Measurements from ENCODE around the gene ETNK2.
A peak's percentile ranks its signal among the peaks of the same experiment; 100 is the strongest.

Gene ETNK2

GRCh38 chr1:204146309-204146708 lies 5.5 kb downstream of the ETNK2 start:
- no peak for FAIRE-seq

GRCh38 chr1:204145033-204145504 lies 6.8 kb downstream of the ETNK2 start:
- no peak for FAIRE-seq

GRCh38 chr1:204143276-204144041 lies 8.4 kb downstream of the ETNK2 start:
- no peak for FAIRE-seq

GRCh38 chr1:204142032-204142974 lies 9.5 kb downstream of the ETNK2 start:
- no peak for FAIRE-seq

GRCh38 chr1:204141131-204141530 lies 10.7 kb downstream of the ETNK2 start:
- no peak for FAIRE-seq

- FAIRE-seq = no peak
These were observed 11.9 kb downstream of the ETNK2 start for GRCh38 chr1:204139952-204140351.

- FAIRE-seq = no peak
These were observed 12.8 kb downstream of the ETNK2 start for GRCh38 chr1:204139088-204139487.

GRCh38 chr1:204136814-204137213 lies 15.0 kb downstream of the ETNK2 start:
- no peak for FAIRE-seq

- FAIRE-seq = no peak
These were observed 17.7 kb downstream of the ETNK2 start for GRCh38 chr1:204134103-204134502.

- FAIRE-seq = no peak
These were observed 19.1 kb downstream of the ETNK2 start for GRCh38 chr1:204132718-204133117.

GRCh38 chr1:204131978-204132377 lies 19.9 kb downstream of the ETNK2 start:
- no peak for FAIRE-seq

- FAIRE-seq = peak; percentile 88
These were observed 20.6 kb downstream of the ETNK2 start for GRCh38 chr1:204130981-204131892.

- FAIRE-seq = peak; percentile 98
These were observed 21.7 kb downstream of the ETNK2 start for GRCh38 chr1:204130178-204130577.

- FAIRE-seq = no peak
These were observed 22.6 kb downstream of the ETNK2 start for GRCh38 chr1:204128964-204129896.

- no peak for FAIRE-seq
These were observed 23.3 kb downstream of the ETNK2 start for GRCh38 chr1:204128464-204128963.

GRCh38 chr1:204127597-204128242 lies 24.1 kb downstream of the ETNK2 start:
- peak; percentile 55 for FAIRE-seq

- FAIRE-seq = no peak
These were observed 24.9 kb downstream of the ETNK2 start for GRCh38 chr1:204126956-204127355.

GRCh38 chr1:204126386-204126785 lies 25.5 kb downstream of the ETNK2 start:
- FAIRE-seq = no peak

- FAIRE-seq = no peak
These were observed 26.0 kb downstream of the ETNK2 start for GRCh38 chr1:204125759-204126351.

- FAIRE-seq = no peak
These were observed 27.2 kb downstream of the ETNK2 start for GRCh38 chr1:204124639-204125038.

All from islet of Langerhans (tissue), 1 donor.